IMR-90 (cell line): ENCODE data around the gene PTPRF. TPM values are rescaled to one million over a fixed set of nuclear protein-coding genes. Genes with fewer than 3 reads are reported as not detected.

Experiments used
- ATAC-seq: fragments of 200-7000 bp; cut with Tn5 transposase; 2 replicates; pipeline ENCODE4 v1.9.1; 2020; ENCODE audit warnings: low read depth, mild to moderate bottlenecking, moderate library complexity
- BruUV-seq: library from RNA; stranded (reverse); fragments of 400-500 nt; replicated peaks from 2 replicates; lab custom pipeline; 2021; lab: Mats Ljungman, UMichigan
- CTCF ChIA-PET: fragments of 300-600 bp; formaldehyde crosslinking; extraction: SDS; loops from one replicate; lab custom pipeline; 2021; ENCODE audit warnings: antibody characterized with exemption; lab: Yijun Ruan, JAX
- POLR2A ChIA-PET: fragments of 300-600 bp; sonication (Branson Sonifier 250); formaldehyde crosslinking; loops from one replicate; lab custom pipeline; 2022; ENCODE audit warnings: antibody characterized with exemption; ENCODE audit not compliant: unreplicated experiment; lab: Charles Lee
- DNase-seq: peaks from one replicate; pipeline ENCODE4 v3.0.0; 2013
- H2AFZ ChIP-seq: replicated peaks from 2 replicates; pipeline ENCODE3; 2013; ENCODE audit warnings: low read length, mild to moderate bottlenecking; ENCODE audit not compliant: poor library complexity
- H2AK5ac ChIP-seq: 2 replicates; pipeline ENCODE4 v1.6.1; 2013; ENCODE audit warnings: low read depth, low read length, inconsistent platforms
- H2AK9ac ChIP-seq: replicated peaks from 2 replicates; pipeline ENCODE3; 2013; ENCODE audit warnings: mild to moderate bottlenecking, low read depth, low read length, moderate library complexity; ENCODE audit not compliant: poor library complexity
- H2BK120ac ChIP-seq: 2 replicates; pipeline ENCODE4 v1.6.1; 2013; ENCODE audit warnings: low read depth, low read length, inconsistent platforms
- H2BK15ac ChIP-seq: 3 replicates; pipeline ENCODE4 v1.6.1; 2013; ENCODE audit warnings: low read depth, low read length, inconsistent platforms
- H2BK20ac ChIP-seq: 2 replicates; pipeline ENCODE4 v1.6.1; 2013; ENCODE audit warnings: low read depth, mild to moderate bottlenecking, inconsistent platforms, low read length, moderate library complexity
- H2BK5ac ChIP-seq: 2 replicates; pipeline ENCODE4 v1.6.1; 2013; ENCODE audit warnings: mild to moderate bottlenecking, low read depth, low read length, inconsistent platforms; ENCODE audit not compliant: poor library complexity, severe bottlenecking
- H3K14ac ChIP-seq: replicated peaks from 2 replicates; pipeline ENCODE4 v1.6.1; 2013; ENCODE audit warnings: low read depth, low read length, inconsistent platforms
- H3K18ac ChIP-seq: 2 replicates; pipeline ENCODE4 v1.6.1; 2013; ENCODE audit warnings: low read depth, low read length, control low read depth
- H3K23ac ChIP-seq: 2 replicates; pipeline ENCODE4 v1.6.1; 2013; ENCODE audit warnings: low read depth, low read length, inconsistent platforms
- H3K27ac ChIP-seq: 2 replicates; pipeline ENCODE4 v1.5.1; 2013; ENCODE audit warnings: mild to moderate bottlenecking, control low read depth, low read length; ENCODE audit not compliant: insufficient read depth
- H3K27me3 ChIP-seq: 2 replicates; pipeline ENCODE4 v1.6.1; 2013; ENCODE audit warnings: low read length; ENCODE audit not compliant: control insufficient read depth, insufficient read depth
- H3K36me3 ChIP-seq: 2 replicates; pipeline ENCODE4 v1.6.1; 2013; ENCODE audit warnings: low read length, mixed read lengths; ENCODE audit not compliant: control insufficient read depth, insufficient read depth
- H3K4ac ChIP-seq: 2 replicates; pipeline ENCODE4 v1.6.1; 2013; ENCODE audit warnings: low read depth, low read length, inconsistent platforms
- H3K4me1 ChIP-seq: 2 replicates; pipeline ENCODE4 v1.6.1; 2013; ENCODE audit warnings: low read length, mixed read lengths; ENCODE audit not compliant: control insufficient read depth, insufficient read depth
- H3K4me2 ChIP-seq: 2 replicates; pipeline ENCODE4 v1.6.1; 2013; ENCODE audit warnings: low read depth, mild to moderate bottlenecking, control low read depth, low read length, moderate library complexity
- H3K4me3 ChIP-seq: 2 replicates; pipeline ENCODE4 v1.5.1; 2013; ENCODE audit warnings: low read depth, mild to moderate bottlenecking, control low read depth, low read length, moderate library complexity; ENCODE audit not compliant: insufficient read depth
- H3K56ac ChIP-seq: 2 replicates; pipeline ENCODE4 v1.6.1; 2013; ENCODE audit warnings: low read length, inconsistent platforms; ENCODE audit not compliant: insufficient read depth; ENCODE audit errors: extremely low read depth
- H3K79me1 ChIP-seq, 2 experiments: 2 replicates each; pipeline ENCODE4 v1.6.1; 2013; ENCODE audit warnings: low read length in 2 of 2, inconsistent platforms in 1 of 2, low read depth in 1 of 2
- H3K9ac ChIP-seq: 2 replicates; pipeline ENCODE4 v1.6.1; 2013; ENCODE audit warnings: low read depth, low read length, control low read depth
- H3K9me1 ChIP-seq: 2 replicates; pipeline ENCODE4 v1.6.1; 2013; ENCODE audit warnings: low read length, inconsistent platforms; ENCODE audit not compliant: insufficient read depth
- H3K9me3 ChIP-seq: 2 replicates; pipeline ENCODE4 v1.6.1; 2013; ENCODE audit warnings: low read length; ENCODE audit not compliant: control insufficient read depth, insufficient read depth
- H4K20me1 ChIP-seq: 2 replicates; pipeline ENCODE4 v1.6.1; 2013; ENCODE audit warnings: low read length, inconsistent platforms; ENCODE audit not compliant: insufficient read depth
- H4K5ac ChIP-seq: 2 replicates; pipeline ENCODE4 v1.6.1; 2013; ENCODE audit warnings: mild to moderate bottlenecking, low read depth, low read length, control low read depth
- H4K8ac ChIP-seq, 2 experiments: 2 replicates each; pipeline ENCODE4 v1.6.1; 2013; ENCODE audit warnings: low read depth in 2 of 2, low read length in 2 of 2, control low read depth in 1 of 2, inconsistent platforms in 1 of 2
- H4K91ac ChIP-seq: 2 replicates; pipeline ENCODE4 v1.6.1; 2013; ENCODE audit warnings: low read depth, low read length, inconsistent platforms; ENCODE audit not compliant: insufficient read depth
- CHD1 ChIP-seq: IDR thresholded peaks from 2 replicates; pipeline ENCODE4 v1.6.1; 2012; ENCODE audit warnings: low read depth, low read length, improper control_type of control experiment
- ELK1 ChIP-seq: fragments of 150-350 bp; IDR thresholded peaks from 2 replicates; pipeline ENCODE4 v1.6.1; 2016; ENCODE audit warnings: low read depth, mild to moderate bottlenecking, low read length, moderate library complexity, borderline replicate concordance
- MAZ ChIP-seq: IDR thresholded peaks from 2 replicates; pipeline ENCODE4 v1.6.1; 2012; ENCODE audit warnings: low read depth, mild to moderate bottlenecking, low read length, improper control_type of control experiment, moderate library complexity, borderline replicate concordance
- RAD21 ChIP-seq: IDR thresholded peaks from 2 replicates; pipeline ENCODE4 v1.6.1; 2012; ENCODE audit warnings: low read length, improper control_type of control experiment
- RCOR1 ChIP-seq: IDR thresholded peaks from 2 replicates; pipeline ENCODE4 v1.6.1; 2012; ENCODE audit warnings: mild to moderate bottlenecking, low read length, improper control_type of control experiment; ENCODE audit not compliant: insufficient replicate concordance
- SMC3 ChIP-seq: fragments of 150-350 bp; IDR thresholded peaks from 2 replicates; pipeline ENCODE4 v1.6.1; 2016; ENCODE audit warnings: low read depth, mild to moderate bottlenecking, antibody characterized with exemption, low read length, moderate library complexity
- USF2 ChIP-seq: fragments of 150-350 bp; IDR thresholded peaks from 2 replicates; pipeline ENCODE4 v1.6.1; 2017; ENCODE audit warnings: mild to moderate bottlenecking, antibody characterized with exemption, low read length, low read depth
- WGBS, 2 experiments: methylation state at CpG; one replicate each; pipeline versions ENCODE4 v1.1.5 to v1.1.7; 2013; ENCODE audit warnings: missing lambda C conversion rate in 2 of 2; ENCODE audit not compliant: insufficient read length in 1 of 2; ENCODE audit errors: extremely low coverage in 2 of 2; 5-methylcytosine and 5-hydroxymethylcytosine counted together
- dilution Hi-C: fragments of 300-500 bp; cut with HindIII; formaldehyde crosslinking; loops from one replicate; pipeline ENCODE4 v1.14.3; 2018; ENCODE audit warnings: low sequenced_read_pairs; ENCODE audit not compliant: unreplicated experiment
- in situ Hi-C: fragments of 300-500 bp; cut with MboI; formaldehyde crosslinking; loops from 3 replicates; pipeline ENCODE4 v1.14.3; 2019; ENCODE audit warnings: low sequenced_read_pairs, inconsistent platforms, mixed read lengths
- intact Hi-C: fragments of 100-400 bp; cut with micrococcal nuclease; formaldehyde crosslinking; loops from 2 replicates; pipeline ENCODE4 v1.10.0; 2022
- polyA plus RNA-seq, 3 experiments: library from polyadenylated mRNA; depleted of rRNA; stranded (reverse); fragments of >200 nt; gene quantifications; 2 replicates each; pipeline ENCODE4 v1.2.3, GENCODE V29; 2012; ENCODE audit warnings: low replicate concordance in 1 of 3
- total RNA-seq: library from RNA; depleted of rRNA; stranded (reverse); fragments of >200 nt; gene quantifications from 2 replicates; pipeline ENCODE4 v1.2.3, GENCODE V29; 2012

PTPRF gene
- total and polyA plus RNA-seq, 2 of the 4 experiments (the other 2 are of a cell fraction): 25.8 to 92.3 TPM

GRCh38 chr1:43495204-43495603 is 35.5 kb upstream of the PTPRF start (continued):
- TF ChIP-seq ELK1: no peak
- TF ChIP-seq RAD21: no peak

DNA sequence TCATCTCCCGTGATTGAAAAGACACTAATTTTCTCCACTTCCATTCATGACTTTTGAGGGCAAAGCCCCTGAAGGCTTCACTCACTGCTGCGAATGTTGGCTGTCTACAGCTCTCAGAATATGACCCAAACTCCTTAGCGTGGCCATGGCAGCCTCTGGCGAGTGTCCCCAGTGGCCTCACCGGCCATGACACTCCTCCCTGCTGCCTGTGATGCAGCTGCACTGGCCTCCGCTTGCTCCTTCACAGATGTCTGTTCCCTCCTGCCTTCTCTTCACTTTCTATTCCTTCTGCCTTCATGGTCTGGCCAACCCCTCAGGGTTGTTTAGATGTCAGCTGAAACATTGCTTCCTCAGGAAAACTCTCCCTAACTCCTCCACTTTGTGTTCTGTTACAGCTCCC is 30.8 kb upstream of the PTPRF start:
- Histone ChIP-seq H4K8ac (no peak overlapping the region), H2AK9ac (no peak overlapping the region), H3K4ac (no peak overlapping the region), H3K4me1 (no peaks in the 10 kb centered on the region), H4K91ac (no peak overlapping the region), H3K79me1 (no peaks in the 10 kb centered on the region), H3K9ac (no peak overlapping the region), H3K27me3 (no peaks in the 10 kb centered on the region), H2AK5ac (no peak overlapping the region), H4K20me1 (no peaks in the 10 kb centered on the region), H3K4me2 (no peak overlapping the region), H3K4me3 (no peak overlapping the region), H3K56ac (no peak overlapping the region), H3K9me3 (no peaks in the 10 kb centered on the region), H3K18ac (no peak overlapping the region), H2AFZ (no peak overlapping the region), H3K9me1 (no peaks in the 10 kb centered on the region), H2BK5ac (no peak overlapping the region), H2BK120ac (no peak overlapping the region), H2BK20ac (no peak overlapping the region), H3K23ac (no peak overlapping the region), H2BK15ac (no peak overlapping the region), H3K14ac (no peak overlapping the region), H3K36me3 (no peaks in the 10 kb centered on the region), H4K5ac (no peak overlapping the region), H3K27ac (no peak overlapping the region)
- POLR2A ChIA-PET: no interaction called here
- CTCF ChIA-PET: interaction anchor here (1.2 to 1.4 kb wide), 2 partner anchors 10 to 18 kb away, joined by 4 to 8 read pairs; no protein-coding TSS in a partner anchor
- in situ Hi-C loops (no loop called here), dilution Hi-C loops (no loop called here), intact Hi-C loops (no loop called here)
- DNase-seq: no peak
- no peak for TF ChIP-seq SMC3
- TF ChIP-seq USF2: no peak
- no peak for TF ChIP-seq MAZ
- TF ChIP-seq RCOR1: no peak
- TF ChIP-seq ELK1: no peak
- no peak for TF ChIP-seq CHD1
- ATAC-seq: 0 out of 2 replicates have a peak, but pooled peaks have one; percentile 29
- BruUV-seq: no TSS peak
- 70% methylated on average over 4 of the region's 6 CpGs; no CpG with 5 or more reads in 1 of the 2 experiments for WGBS, 2 experiments
